Cardiac muscle cell (in vitro differentiated cells and primary cell): ENCODE measurements around the gene RANGRF. TPM values are rescaled to one million over a fixed set of nuclear protein-coding genes. Genes with fewer than 3 reads are reported as not detected.

Source experiments
- DNase-seq, 2 donors: peaks; one replicate each; pipeline versions ENCODE4 v3.0.0 to v3.0.0-alpha.2; 2010 to 2017; ENCODE audit warnings: low read depth in 1 of 2, low spot score in 1 of 2
- H3K27ac ChIP-seq: fragments of 200-600 bp; sonication (generic); 2 replicates; pipeline ENCODE4 v1.5.1; 2016
- H3K27me3 ChIP-seq: fragments of 200-600 bp; sonication (generic); 2 replicates; pipeline ENCODE4 v1.6.0; 2016; ENCODE audit warnings: control low read depth
- H3K36me3 ChIP-seq: fragments of 200-600 bp; sonication (generic); 2 replicates; pipeline ENCODE4 v1.5.1; 2016; ENCODE audit warnings: control low read depth
- H3K4me1 ChIP-seq: fragments of 200-600 bp; sonication (generic); 2 replicates; pipeline ENCODE4 v1.8.1; 2017; ENCODE audit warnings: low read depth, mild to moderate bottlenecking, mixed run types
- H3K4me3 ChIP-seq: fragments of 200-600 bp; sonication (generic); 2 replicates; pipeline ENCODE4 v1.5.1; 2016; ENCODE audit warnings: mild to moderate bottlenecking
- H3K9me3 ChIP-seq: fragments of 200-600 bp; sonication (generic); 2 replicates; pipeline ENCODE4 v1.5.1; 2017; ENCODE audit warnings: low read depth, mild to moderate bottlenecking, control low read depth
- CTCF ChIP-seq: IDR thresholded peaks from 2 replicates; pipeline ENCODE4 v1.5.1; 2012; ENCODE audit warnings: low read depth, mild to moderate bottlenecking, low read length
- polyA plus RNA-seq: library from polyadenylated mRNA; unstranded; fragments of >200 nt; fragmentation: Nextera tagmentation; extraction: Ambion mirVana; gene quantifications from 2 replicates; pipeline ENCODE4 v1.2.1, GENCODE V29; 2016
- total RNA-seq: library from RNA; depleted of rRNA; stranded (reverse); fragments of >200 nt; gene quantifications from 2 replicates; pipeline ENCODE4 v1.2.3, GENCODE V29; 2016

RANGRF gene
- total and polyA plus RNA-seq, 2 experiments from 2014 or later, result 40.0 to 89.2 TPM

- no peaks in the 10 kb centered on the region for H3K4me1 ChIP-seq
- no peak overlapping the region for H3K27ac ChIP-seq
- no peak for DNase-seq
- TF ChIP-seq CTCF, result no peak
- no peaks in the 10 kb centered on the region for H3K27me3 ChIP-seq
- H3K4me3 ChIP-seq, result no peak overlapping the region
- H3K36me3 ChIP-seq, result no peaks in the 10 kb centered on the region
- no peaks in the 10 kb centered on the region for H3K9me3 ChIP-seq
Measured at GRCh38 chr17:8337802-8338752, 49.6 kb downstream of the RANGRF start.

- Histone ChIP-seq H3K27ac (no peak overlapping the region), H3K27me3 (no peaks in the 10 kb centered on the region), H3K4me3 (no peak overlapping the region), H3K4me1 (no peaks in the 10 kb centered on the region), H3K36me3 (no peaks in the 10 kb centered on the region), H3K9me3 (no peaks in the 10 kb centered on the region)
- no peak for TF ChIP-seq CTCF
- DNase-seq, result no peak
Measured at GRCh38 chr17:8338753-8339140, 50.3 kb downstream of the RANGRF start.

GRCh38 chr17:8339540-8339939, 51.1 kb downstream of the RANGRF start, which contains the start of gene ODF4:
TSS of gene ODF4 (plus strand) at chr17:8339840. CDS start at chr17:8340052, 212 bp downstream.
- TF ChIP-seq CTCF, result no peak
- Histone ChIP-seq H3K36me3 (no peaks in the 10 kb centered on the region), H3K4me3 (no peak within 1 kb of the TSS), H3K9me3 (no peaks in the 10 kb centered on the region), H3K27me3 (no peaks in the 10 kb centered on the region), H3K27ac (no peak within 1 kb of the TSS), H3K4me1 (no peaks in the 10 kb centered on the region)
- no peak for DNase-seq

Other genes starting within 250 kb of the RANGRF start
- gene ALOX15B, start 249.6 kb upstream of the RANGRF start, total RNA-seq, result 0.18 and 0.33 TPM in 2 replicates
- gene ALOX15B, start 249.6 kb upstream of the RANGRF start, polyA plus RNA-seq, result 0.12 TPM in 1 of 2 replicates, not detected in the other
- gene ALOX12B, start 201.0 kb upstream of the RANGRF start, total RNA-seq, result 0.42 and 1.6 TPM in 2 replicates
- gene ALOX12B, start 201.0 kb upstream of the RANGRF start, polyA plus RNA-seq, result 2.1 and 2.3 TPM in 2 replicates
- not detected in 2 replicates for gene ALOXE3, start 170.2 kb upstream of the RANGRF start, total RNA-seq
- 0.10 TPM in 1 of 2 replicates, not detected in the other for gene ALOXE3, start 170.2 kb upstream of the RANGRF start, polyA plus RNA-seq
- 0.32 and 6.2 TPM in 2 replicates for gene HES7, start 164.6 kb upstream of the RANGRF start, total RNA-seq
- 1.1 and 1.5 TPM in 2 replicates for gene HES7, start 164.6 kb upstream of the RANGRF start, polyA plus RNA-seq
- 42.3 and 51.9 TPM in 2 replicates for gene PER1, start 136.3 kb upstream of the RANGRF start, total RNA-seq
- 28.2 and 47.7 TPM in 2 replicates for gene PER1, start 136.3 kb upstream of the RANGRF start, polyA plus RNA-seq
- 22.5 and 35.7 TPM in 2 replicates for gene VAMP2, start 125.7 kb upstream of the RANGRF start, total RNA-seq
- gene VAMP2, start 125.7 kb upstream of the RANGRF start, polyA plus RNA-seq, result 102 and 118 TPM in 2 replicates
- gene TMEM107, start 112.3 kb upstream of the RANGRF start, total RNA-seq, result 39.8 and 40.7 TPM in 2 replicates
- 54.6 and 62.4 TPM in 2 replicates for gene TMEM107, start 112.3 kb upstream of the RANGRF start, polyA plus RNA-seq
- gene BORCS6, start 98.5 kb upstream of the RANGRF start, total RNA-seq, result 19.7 and 26.4 TPM in 2 replicates
- 13.2 and 13.7 TPM in 2 replicates for gene BORCS6, start 98.5 kb upstream of the RANGRF start, polyA plus RNA-seq
- gene AURKB, start 78.1 kb upstream of the RANGRF start, total RNA-seq, result 15.1 and 77.7 TPM in 2 replicates
- 17.8 and 133 TPM in 2 replicates for gene AURKB, start 78.1 kb upstream of the RANGRF start, polyA plus RNA-seq
- 7.4 and 15.6 TPM in 2 replicates for gene CTC1, start 40.6 kb upstream of the RANGRF start, total RNA-seq
- gene CTC1, start 40.6 kb upstream of the RANGRF start, polyA plus RNA-seq, result 17.1 and 23.0 TPM in 2 replicates
- 49.9 and 62.5 TPM in 2 replicates for gene PFAS, start 39.4 kb upstream of the RANGRF start, total RNA-seq
- 48.2 and 62.0 TPM in 2 replicates for gene PFAS, start 39.4 kb upstream of the RANGRF start, polyA plus RNA-seq
- 3.5 and 9.5 TPM in 2 replicates for gene SLC25A35, start 6.7 kb downstream of the RANGRF start, total RNA-seq
- 6.0 and 7.9 TPM in 2 replicates for gene SLC25A35, start 6.7 kb downstream of the RANGRF start, polyA plus RNA-seq
- gene ARHGEF15, start 21.6 kb downstream of the RANGRF start, total RNA-seq, result 1.1 and 3.0 TPM in 2 replicates
- gene ARHGEF15, start 21.6 kb downstream of the RANGRF start, polyA plus RNA-seq, result 0.17 and 0.73 TPM in 2 replicates
- not detected in 2 replicates for gene ODF4, start 51.2 kb downstream of the RANGRF start, total RNA-seq
- not detected in 2 replicates for gene ODF4, start 51.2 kb downstream of the RANGRF start, polyA plus RNA-seq
- 3,276 and 3,592 TPM in 2 replicates for gene RPL26, start 94.5 kb downstream of the RANGRF start, total RNA-seq
- gene RPL26, start 94.5 kb downstream of the RANGRF start, polyA plus RNA-seq, result 486 and 538 TPM in 2 replicates
- not detected in 2 replicates for gene RNF222, start 109.2 kb downstream of the RANGRF start, total RNA-seq
- 0.17 and 0.37 TPM in 2 replicates for gene RNF222, start 109.2 kb downstream of the RANGRF start, polyA plus RNA-seq
- gene NDEL1, start 147.2 kb downstream of the RANGRF start, total RNA-seq, result 34.8 and 47.3 TPM in 2 replicates
- gene NDEL1, start 147.2 kb downstream of the RANGRF start, polyA plus RNA-seq, result 21.3 and 25.7 TPM in 2 replicates